GOT3 (cell line): Measurements from ENCODE around the gene AKAP6.

ENCODE experiments used
- DNase-seq: peaks from one replicate; lab custom pipeline; 2025; ENCODE audit warnings: mixed read lengths; lab: John Stamatoyannopoulos, UW

The AKAP6 gene

GRCh38 chr14:32587461-32587860 lies 258.4 kb downstream of the AKAP6 start:
- no peak for DNase-seq

DNA sequence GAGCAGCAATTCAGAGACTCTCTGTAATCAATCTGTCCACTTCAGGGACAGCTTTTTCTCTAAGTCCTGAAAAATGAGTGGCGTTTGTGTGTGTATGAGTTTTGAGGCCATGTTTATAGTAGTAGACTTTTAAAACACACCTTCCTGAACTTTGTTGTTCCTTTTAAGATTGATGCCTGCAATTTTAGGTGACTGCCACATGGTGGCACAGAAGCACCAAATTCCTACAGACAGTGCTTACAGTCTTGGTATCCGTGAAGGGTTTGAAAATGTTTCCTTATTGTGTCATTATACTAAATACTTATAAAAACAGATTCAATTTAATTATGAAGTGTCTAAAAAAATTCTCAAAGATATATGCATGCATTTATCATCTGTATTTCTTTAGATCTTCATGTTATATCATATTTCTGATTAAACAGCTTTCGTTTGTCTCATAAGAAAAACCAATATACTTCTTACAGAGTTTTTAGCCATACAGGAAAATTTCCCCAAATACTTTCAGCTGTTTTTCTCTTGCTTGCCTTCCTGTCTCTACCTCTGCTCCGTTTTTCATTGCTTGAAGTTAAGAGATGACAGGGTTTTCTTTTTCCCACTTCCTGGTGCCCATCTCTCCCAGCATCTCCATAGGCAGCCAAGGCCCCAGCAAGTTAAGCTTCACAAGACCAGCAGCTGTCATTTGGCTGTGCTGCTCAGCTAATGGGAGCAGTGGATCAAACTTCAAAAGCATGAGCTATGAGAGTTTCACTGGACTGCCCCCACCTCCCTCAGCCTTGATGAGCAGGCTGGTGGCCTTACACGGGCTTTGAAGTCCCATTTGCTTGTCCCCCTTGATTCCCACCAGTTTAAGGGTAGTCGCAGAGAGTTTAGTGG lies 259.6 kb downstream of the AKAP6 start:
- DNase-seq: no peak

DNA sequence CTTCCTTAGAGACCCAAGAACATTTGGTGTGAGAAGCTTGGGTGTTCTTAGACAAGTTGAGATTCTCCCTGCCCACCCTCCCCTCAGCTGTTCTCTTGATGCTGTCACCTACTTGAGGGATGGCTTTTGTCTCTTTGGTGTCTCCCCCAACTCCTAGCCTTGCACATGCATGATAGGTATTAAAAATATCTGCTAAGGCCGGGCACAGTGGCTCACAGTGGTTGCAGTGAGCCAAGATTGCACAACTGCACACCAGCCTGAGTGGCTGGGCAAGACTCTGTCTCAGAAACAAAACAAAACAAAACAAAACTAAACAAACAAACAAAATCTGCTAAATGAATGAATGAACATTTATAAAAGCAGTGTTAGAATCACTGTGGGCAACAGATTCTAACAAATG lies 261.1 kb downstream of the AKAP6 start:
- no peak for DNase-seq

GRCh38 chr14:32593290-32593942 lies 264.3 kb downstream of the AKAP6 start:
- DNase-seq: no peak

- DNase-seq: no peak
Measured at GRCh38 chr14:32594766-32595165, 265.7 kb downstream of the AKAP6 start.

- no peak for DNase-seq
Measured at GRCh38 chr14:32595497-32595896, 266.4 kb downstream of the AKAP6 start.

DNA sequence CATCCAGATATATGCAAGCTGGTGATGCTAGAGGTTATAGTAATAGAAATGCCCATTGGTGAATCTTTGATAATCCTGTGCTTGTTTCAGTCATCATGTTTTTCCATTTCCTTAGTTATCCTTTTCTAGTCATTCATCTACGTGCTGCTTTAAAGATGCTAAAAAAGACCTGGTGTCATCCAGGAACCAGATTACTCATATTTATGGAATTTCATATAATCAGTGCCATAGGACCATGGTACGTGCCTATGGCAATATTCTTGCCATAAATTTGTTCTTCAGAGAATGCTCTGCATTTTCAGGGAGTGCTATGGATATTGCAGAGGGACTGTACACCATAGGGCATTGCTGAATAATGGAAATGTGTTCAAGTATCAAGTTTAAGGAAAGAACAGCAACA lies 267.3 kb downstream of the AKAP6 start:
- no peak for DNase-seq

DNA sequence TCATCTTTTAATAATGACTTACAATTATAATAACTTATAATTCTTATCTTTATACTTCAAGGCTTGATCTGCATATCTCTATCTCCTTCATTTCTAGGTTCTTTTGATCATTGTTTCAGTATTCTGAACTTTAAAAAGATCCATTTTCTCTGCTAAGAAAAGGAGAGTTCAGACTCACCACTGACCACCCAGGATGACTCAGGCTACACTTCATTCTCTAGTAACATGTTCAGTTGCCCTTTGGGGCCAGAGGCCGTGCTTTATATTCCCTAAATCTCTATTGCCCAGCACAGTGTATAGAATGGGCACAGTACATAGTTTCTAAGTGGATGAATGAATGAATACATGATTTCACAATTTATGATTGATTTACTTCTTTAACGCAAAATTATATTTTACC lies 268.7 kb downstream of the AKAP6 start:
- no peak for DNase-seq

DNA sequence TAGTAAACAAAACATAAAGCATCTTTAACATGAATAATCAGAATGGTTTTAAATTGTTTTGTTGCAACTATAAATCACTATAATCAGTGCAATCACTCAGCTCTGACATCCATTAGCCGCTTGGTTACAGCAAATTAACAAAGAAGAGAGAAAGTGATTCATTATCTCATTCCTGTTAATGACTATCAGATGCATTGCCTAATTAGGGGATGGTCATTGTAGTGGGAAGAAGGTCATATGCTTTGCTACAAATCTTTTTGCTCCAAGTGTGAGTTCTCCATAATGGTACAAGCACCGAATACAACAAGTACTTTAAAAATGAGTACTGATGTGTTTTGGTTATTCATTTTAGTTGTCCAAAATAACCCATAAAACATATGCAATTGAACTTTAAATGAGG lies 272.0 kb downstream of the AKAP6 start:
- DNase-seq: no peak

- no peak for DNase-seq
Measured at GRCh38 chr14:32601906-32602305, 272.8 kb downstream of the AKAP6 start.

- no peak for DNase-seq
Measured at GRCh38 chr14:32602699-32603098, 273.6 kb downstream of the AKAP6 start.

- DNase-seq: no peak
Measured at GRCh38 chr14:32603992-32604565, 275.0 kb downstream of the AKAP6 start.

DNA sequence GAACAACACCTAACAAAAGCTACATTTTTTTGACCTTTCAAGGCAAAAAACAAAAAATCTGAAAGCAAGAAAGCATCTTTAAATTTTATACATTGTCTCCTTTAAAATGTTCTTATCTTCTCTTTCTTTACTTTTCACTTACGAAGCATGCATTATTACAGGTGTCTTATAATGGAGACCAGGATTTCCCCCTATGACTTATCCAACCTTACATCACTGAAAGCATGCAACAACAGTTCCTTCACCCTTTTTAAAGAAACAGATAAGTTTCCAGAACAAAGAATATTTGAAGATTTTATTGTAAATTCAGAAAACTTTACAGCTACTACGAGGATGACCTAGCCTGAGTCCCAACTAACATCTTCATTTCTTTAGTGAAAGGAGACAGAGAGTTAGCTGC lies 277.2 kb downstream of the AKAP6 start:
- DNase-seq: no peak

DNA sequence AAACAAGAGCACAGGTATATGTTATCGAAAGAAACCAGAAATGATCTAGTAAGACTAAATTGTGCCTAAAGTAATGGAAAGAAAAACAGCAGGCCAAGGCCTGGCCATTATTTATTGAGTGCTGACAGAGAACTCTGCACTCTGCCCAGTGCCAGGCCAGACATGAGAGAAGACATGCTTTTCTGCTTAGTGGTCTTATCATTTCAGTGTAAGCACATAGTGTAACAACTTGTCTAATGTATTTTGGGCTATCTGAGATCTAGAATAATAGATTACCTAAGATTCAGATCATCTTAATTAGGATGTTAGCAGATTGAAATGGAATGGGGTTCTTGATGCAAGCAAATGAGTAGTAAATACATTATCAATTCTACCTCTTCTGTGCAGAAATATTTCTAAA lies 278.3 kb downstream of the AKAP6 start:
- DNase-seq: no peak

- DNase-seq: no peak
Measured at GRCh38 chr14:32608857-32609256, 279.8 kb downstream of the AKAP6 start.

DNA sequence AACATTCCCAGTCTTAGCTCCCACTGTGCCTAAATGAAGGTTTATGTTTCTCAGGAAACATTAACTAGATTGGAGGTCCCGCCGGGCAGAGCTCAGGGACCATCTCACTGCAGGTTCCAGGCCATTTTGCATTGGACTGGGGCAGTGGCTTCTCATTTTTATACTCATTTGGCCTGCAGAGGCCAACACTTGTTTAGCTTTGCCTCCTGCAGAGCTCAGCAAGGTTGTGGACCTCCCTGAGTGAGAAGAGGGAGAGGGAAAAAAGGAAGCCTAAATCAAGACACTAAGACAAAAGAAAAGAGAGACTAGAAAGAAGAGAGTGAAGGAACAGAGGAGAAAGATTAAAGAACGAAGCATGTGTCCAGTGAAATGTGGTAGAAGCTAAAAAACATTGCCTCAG lies 280.3 kb downstream of the AKAP6 start:
- DNase-seq: no peak

DNA sequence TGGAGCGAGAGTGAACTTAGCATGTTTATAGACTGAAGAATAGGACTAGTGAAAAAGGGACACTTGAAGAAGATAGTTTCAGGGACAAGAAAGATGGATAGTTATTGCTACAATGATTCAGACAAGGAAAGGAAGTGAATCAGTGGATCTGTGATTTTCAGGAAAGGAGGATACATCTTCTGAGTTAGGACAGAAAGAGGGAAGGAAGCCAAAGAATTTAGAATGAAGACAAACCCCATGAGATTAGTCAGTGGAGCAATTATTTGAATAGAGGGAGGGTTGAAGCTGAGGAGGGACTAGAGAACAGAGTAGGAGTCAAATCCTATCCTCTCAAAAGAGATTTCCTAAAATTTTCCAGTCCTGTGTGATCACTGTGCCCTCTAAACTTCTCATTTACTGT lies 282.7 kb downstream of the AKAP6 start:
- DNase-seq: no peak

DNA sequence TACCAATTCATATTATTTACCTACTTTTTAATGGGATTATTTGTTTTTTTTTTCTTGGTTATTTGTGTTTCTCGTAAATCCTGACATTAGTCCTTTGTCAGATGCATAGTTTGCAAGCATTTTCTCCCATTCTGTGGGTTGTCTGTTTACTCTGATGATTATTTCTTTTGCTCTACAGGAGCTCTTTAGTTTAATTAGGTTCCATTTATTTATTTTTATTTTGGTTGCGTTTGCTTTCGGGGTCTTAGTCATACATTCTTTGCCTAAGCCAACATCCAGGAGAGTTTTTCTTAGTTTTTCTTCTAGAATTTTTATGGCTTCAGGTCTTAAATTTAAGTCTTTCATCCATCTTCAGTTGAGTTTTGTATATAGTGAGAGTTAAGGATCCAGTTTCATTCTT lies 289.9 kb downstream of the AKAP6 start:
- no peak for DNase-seq

DNA sequence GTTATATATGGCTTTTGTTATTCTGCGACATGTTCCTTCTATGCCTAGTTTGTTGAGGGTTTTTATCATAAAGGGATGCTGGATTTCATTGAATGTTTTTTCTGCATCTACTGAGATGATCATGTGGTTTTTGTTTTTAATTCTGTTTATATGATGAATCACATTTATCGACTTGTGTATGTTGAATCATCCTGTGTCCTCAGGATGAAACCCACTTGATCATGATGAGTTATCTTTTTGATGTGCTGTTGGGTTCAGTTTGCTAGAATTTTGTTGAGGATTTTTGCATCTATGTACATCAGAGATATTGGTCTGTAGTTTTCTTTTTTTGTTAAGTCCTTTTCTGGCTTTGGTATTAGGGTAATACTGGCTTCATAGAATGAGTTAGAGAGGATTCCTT lies 291.2 kb downstream of the AKAP6 start:
- no peak for DNase-seq

GRCh38 chr14:32620724-32621123 lies 291.6 kb downstream of the AKAP6 start:
- DNase-seq: no peak

DNA sequence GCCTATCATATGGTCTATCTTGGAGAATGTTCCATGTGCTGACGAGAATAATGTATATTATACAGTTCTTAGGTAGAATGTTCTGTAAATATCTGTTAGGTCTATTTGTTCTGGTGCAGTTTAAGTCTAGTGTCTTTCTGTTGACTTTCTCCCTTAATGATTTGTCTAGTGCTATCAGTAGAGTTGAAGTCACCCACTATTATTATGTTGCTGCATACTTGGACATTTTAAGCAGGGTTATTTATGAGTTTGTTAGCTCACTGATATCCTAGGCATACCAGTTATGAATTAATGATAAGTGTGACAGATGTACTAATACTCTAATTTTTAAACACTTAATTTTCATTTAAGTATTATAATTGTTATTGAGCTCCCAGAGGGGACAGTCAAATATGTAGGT lies 292.5 kb downstream of the AKAP6 start:
- DNase-seq: no peak

DNA sequence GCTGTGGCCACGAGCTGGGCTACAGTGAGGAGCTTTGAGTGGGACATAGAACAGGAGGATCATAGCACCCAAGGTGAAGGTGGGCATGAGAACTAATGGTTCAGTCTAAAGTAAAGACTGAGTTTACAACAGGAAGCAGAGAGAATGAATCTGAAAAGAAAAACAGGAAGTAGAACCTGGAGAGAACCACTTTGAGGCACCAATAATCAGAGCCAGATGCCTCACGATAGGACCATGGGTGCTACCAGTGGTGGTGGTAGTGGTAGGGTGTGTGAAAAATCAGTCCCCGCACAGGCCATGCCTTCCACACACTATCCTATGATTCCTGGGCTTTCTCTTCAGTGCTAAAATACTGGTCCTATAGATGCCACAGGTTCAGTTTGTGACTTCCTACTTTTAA lies 293.6 kb downstream of the AKAP6 start:
- DNase-seq: no peak
